Measurements from ENCODE around the gene ARF3. TPM values are rescaled to one million over a fixed set of nuclear protein-coding genes. Genes with fewer than 3 reads are reported as not detected.

ARF3 gene
- total RNA-seq, 1 donor from 2014 or later, result 307 TPM

- Mint-ChIP-seq H3K9me3 (ENCODE audit: unreplicated experiment) (no peaks in the 10 kb centered on the region), H3K4me1 (ENCODE audit: unreplicated experiment) (no peaks in the 10 kb centered on the region), H3K4me3 (ENCODE audit: unreplicated experiment) (no peak overlapping the region), H3K27me3 (ENCODE audit: unreplicated experiment) (peaks cover 11% of the 10 kb centered on the region), H3K27ac (ENCODE audit: unreplicated experiment) (no peak overlapping the region), H3K36me3 (ENCODE audit: low read depth, unreplicated experiment) (peaks cover 2% of the 10 kb centered on the region)
- no peak for TF ChIP-seq CTCF (IDR thresholded peaks at IDR 0.05; ENCODE audit: unreplicated experiment)
- DNase-seq (ENCODE audit: low spot score), result no peak
Observed at GRCh38 chr12:48889679-48890078, 67.6 kb downstream of the ARF3 start.

Other genes starting within 250 kb of the ARF3 start
- 46.1 TPM for gene CCNT1, start 240.8 kb downstream of the ARF3 start, total RNA-seq (ENCODE audit: unreplicated experiment)
- 31.6 TPM for gene ADCY6, start 168.4 kb downstream of the ARF3 start, total RNA-seq (ENCODE audit: unreplicated experiment)
- gene CACNB3, start 139.0 kb downstream of the ARF3 start, total RNA-seq (ENCODE audit: unreplicated experiment), result 83.1 TPM
- gene DDX23, start 105.3 kb downstream of the ARF3 start, total RNA-seq (ENCODE audit: unreplicated experiment), result 96.2 TPM
- gene RND1, start 91.6 kb downstream of the ARF3 start, total RNA-seq (ENCODE audit: unreplicated experiment), result 1.0 TPM
- gene FKBP11, start 32.0 kb downstream of the ARF3 start, total RNA-seq (ENCODE audit: unreplicated experiment), result 16.0 TPM
- gene WNT10B, start 14.2 kb upstream of the ARF3 start, total RNA-seq (ENCODE audit: unreplicated experiment), result 0.33 TPM
- gene WNT1, start 20.8 kb upstream of the ARF3 start, total RNA-seq (ENCODE audit: unreplicated experiment), result not detected
- 0.10 TPM for gene DDN, start 41.9 kb upstream of the ARF3 start, total RNA-seq (ENCODE audit: unreplicated experiment)
- 24.0 TPM for gene PRKAG1, start 61.3 kb upstream of the ARF3 start, total RNA-seq (ENCODE audit: unreplicated experiment)
- 135 TPM for gene KMT2D, start 103.3 kb upstream of the ARF3 start, total RNA-seq (ENCODE audit: unreplicated experiment)
- 3.2 TPM for gene RHEBL1, start 112.5 kb upstream of the ARF3 start, total RNA-seq (ENCODE audit: unreplicated experiment)
- 0.46 TPM for gene DHH, start 137.3 kb upstream of the ARF3 start, total RNA-seq (ENCODE audit: unreplicated experiment)
- 175 TPM for gene LMBR1L, start 153.4 kb upstream of the ARF3 start, total RNA-seq (ENCODE audit: unreplicated experiment)
- 915 TPM for gene TUBA1B, start 173.9 kb upstream of the ARF3 start, total RNA-seq (ENCODE audit: unreplicated experiment)
- 924 TPM for gene TUBA1A, start 231.6 kb upstream of the ARF3 start, total RNA-seq (ENCODE audit: unreplicated experiment)

Data from endothelial cell (in vitro differentiated cells).